ENCODE data around the gene HMGB2.

HMGB2 gene

GRCh38 chr4:173334891-173335752, 964 bp upstream of the HMGB2 start:
- in situ Hi-C loops (cut with HindIII; ENCODE audit: low sequenced_read_pairs): no loop called here

GRCh38 chr4:173333658-173334084, 487 bp downstream of the HMGB2 start:
- in situ Hi-C loops (cut with HindIII; ENCODE audit: low sequenced_read_pairs): no loop called here

- in situ Hi-C loops (cut with HindIII; ENCODE audit: low sequenced_read_pairs): no loop called here
Observed at GRCh38 chr4:173332963-173333657, 1.0 kb downstream of the HMGB2 start.

- in situ Hi-C loops (cut with HindIII; ENCODE audit: low sequenced_read_pairs): no loop called here
Observed at GRCh38 chr4:173332021-173332487, 2.1 kb downstream of the HMGB2 start.

- in situ Hi-C loops (cut with HindIII; ENCODE audit: low sequenced_read_pairs): no loop called here
Observed at GRCh38 chr4:173330590-173330989, 3.6 kb downstream of the HMGB2 start.

- in situ Hi-C loops (cut with HindIII; ENCODE audit: low sequenced_read_pairs): no loop called here
Observed at GRCh38 chr4:173328236-173328901, 5.8 kb downstream of the HMGB2 start.

- in situ Hi-C loops (cut with HindIII; ENCODE audit: low sequenced_read_pairs): no loop called here
Observed at GRCh38 chr4:173325007-173325736, 9.0 kb downstream of the HMGB2 start.

- in situ Hi-C loops (cut with HindIII; ENCODE audit: low sequenced_read_pairs): no loop called here
Observed at GRCh38 chr4:173319696-173320095, 14.5 kb downstream of the HMGB2 start.

- in situ Hi-C loops (cut with HindIII; ENCODE audit: low sequenced_read_pairs): no loop called here
Observed at GRCh38 chr4:173318648-173319211, 15.4 kb downstream of the HMGB2 start.

- in situ Hi-C loops (cut with HindIII; ENCODE audit: low sequenced_read_pairs): no loop called here
Observed at GRCh38 chr4:173318240-173318639, 15.9 kb downstream of the HMGB2 start.

GRCh38 chr4:173317004-173317403, 17.2 kb downstream of the HMGB2 start:
- in situ Hi-C loops (cut with HindIII; ENCODE audit: low sequenced_read_pairs): no loop called here

GRCh38 chr4:173316060-173316459, 18.1 kb downstream of the HMGB2 start:
- in situ Hi-C loops (cut with HindIII; ENCODE audit: low sequenced_read_pairs): no loop called here

- in situ Hi-C loops (cut with HindIII; ENCODE audit: low sequenced_read_pairs): no loop called here
Observed at GRCh38 chr4:173314715-173315114, 19.4 kb downstream of the HMGB2 start.

GRCh38 chr4:173311368-173311767, 22.8 kb downstream of the HMGB2 start:
- in situ Hi-C loops (cut with HindIII; ENCODE audit: low sequenced_read_pairs): no loop called here

- in situ Hi-C loops (cut with HindIII; ENCODE audit: low sequenced_read_pairs): no loop called here
Observed at GRCh38 chr4:173307778-173308177, 26.4 kb downstream of the HMGB2 start.

GRCh38 chr4:173301518-173302201, 32.5 kb downstream of the HMGB2 start:
- in situ Hi-C loops (cut with HindIII; ENCODE audit: low sequenced_read_pairs): no loop called here

- in situ Hi-C loops (cut with HindIII; ENCODE audit: low sequenced_read_pairs): no loop called here
Observed at GRCh38 chr4:173294444-173294843, 39.7 kb downstream of the HMGB2 start.

GRCh38 chr4:173293663-173294062, 40.5 kb downstream of the HMGB2 start:
- in situ Hi-C loops (cut with HindIII; ENCODE audit: low sequenced_read_pairs): no loop called here

- in situ Hi-C loops (cut with HindIII; ENCODE audit: low sequenced_read_pairs): no loop called here
Observed at GRCh38 chr4:173291899-173292298, 42.3 kb downstream of the HMGB2 start.

- in situ Hi-C loops (cut with HindIII; ENCODE audit: low sequenced_read_pairs): no loop called here
Observed at GRCh38 chr4:173289353-173289727, 44.8 kb downstream of the HMGB2 start.
